ENCODE data around the gene ZBTB2. TPM values are rescaled to one million over a fixed set of nuclear protein-coding genes. Genes with fewer than 3 reads are reported as not detected.

ZBTB2 gene
- 8.4 and 11.6 TPM in 2 replicates for total RNA-seq (ENCODE audit: low replicate concordance)

- peaks cover 45% of the 10 kb centered on the region for H3K4me1 Mint-ChIP-seq
- H3K4me1 ChIP-seq, result peaks cover 24% of the 10 kb centered on the region
- peaks cover 50% of the 10 kb centered on the region for H4K20me1 ChIP-seq (ENCODE audit: low read depth)
- H3K27me3 ChIP-seq, result no peaks in the 10 kb centered on the region
- no peaks in the 10 kb centered on the region for H3K36me3 ChIP-seq
- peak; percentile 91 for DNase-seq (ENCODE audit: low spot score)
- H3K27ac Mint-ChIP-seq, result peak within 1 kb of the TSS; percentile 96
- peak within 1 kb of the TSS; percentile 99 for H3K4me3 ChIP-seq
- peaks cover 18% of the 10 kb centered on the region for H3K36me3 Mint-ChIP-seq
- peaks cover 51% of the 10 kb centered on the region for H3F3A ChIP-seq (ENCODE audit: low read depth)
- H3K9me3 ChIP-seq (ENCODE audit: low read depth), result no peaks in the 10 kb centered on the region
- H3K27me3 Mint-ChIP-seq (ENCODE audit: insufficient read depth, low read depth), result peaks cover 6% of the 10 kb centered on the region
- H3K4me3 Mint-ChIP-seq, result peak within 1 kb of the TSS; percentile 90
- peak within 1 kb of the TSS; percentile 99 for H3K27ac ChIP-seq
- H3K79me2 ChIP-seq (ENCODE audit: low read depth), result peaks cover 83% of the 10 kb centered on the region
- no peaks in the 10 kb centered on the region for H3K9me3 Mint-ChIP-seq
- H2AFZ ChIP-seq (replicated peaks), result no peak within 1 kb of the TSS
- H3K9ac ChIP-seq, result peak within 1 kb of the TSS; percentile 91
- peak within 1 kb of the TSS; percentile 99 for H3K4me2 ChIP-seq
- TF ChIP-seq EZH2 (IDR thresholded peaks at IDR 0.05) (no peak), CTCF (IDR thresholded peaks at IDR 0.05) (no peak), EZH2phosphoT487 (IDR thresholded peaks at IDR 0.05) (no peak)
Measured at GRCh38 chr6:151391471-151392413, at the start of gene ZBTB2. TSS of gene ZBTB2 (minus strand) at chr6:151391559. CDS start at chr6:151373637, 17,922 bp downstream.

- Histone ChIP-seq H3K9ac (peak overlapping the region; percentile 28), H3K27ac (no peak overlapping the region), H3K9me3 (ENCODE audit: low read depth) (no peaks in the 10 kb centered on the region), H2AFZ (replicated peaks) (no peak overlapping the region), H3K4me3 (no peak overlapping the region), H3K4me1 (no peaks in the 10 kb centered on the region), H3K36me3 (peaks cover 3% of the 10 kb centered on the region), H3K79me2 (ENCODE audit: low read depth) (peaks cover 99% of the 10 kb centered on the region), H3K27me3 (no peaks in the 10 kb centered on the region), H4K20me1 (ENCODE audit: low read depth) (peaks cover 16% of the 10 kb centered on the region), H3K4me2 (no peak overlapping the region), H3F3A (ENCODE audit: low read depth) (no peaks in the 10 kb centered on the region)
- no peaks in the 10 kb centered on the region for H3K9me3 Mint-ChIP-seq
- no peak for DNase-seq (ENCODE audit: low spot score)
- H3K27ac Mint-ChIP-seq, result no peak overlapping the region
- H3K36me3 Mint-ChIP-seq, result peaks cover 14% of the 10 kb centered on the region
- no peak overlapping the region for H3K4me3 Mint-ChIP-seq
- no peak for TF ChIP-seq EZH2phosphoT487 (IDR thresholded peaks at IDR 0.05)
- peak; percentile 20 for TF ChIP-seq CTCF (IDR thresholded peaks at IDR 0.05)
- no peak for TF ChIP-seq EZH2 (IDR thresholded peaks at IDR 0.05)
- H3K4me1 Mint-ChIP-seq, result no peaks in the 10 kb centered on the region
- no peaks in the 10 kb centered on the region for H3K27me3 Mint-ChIP-seq (ENCODE audit: insufficient read depth, low read depth)
Measured at GRCh38 chr6:151440930-151441329, 49.6 kb upstream of the ZBTB2 start.

GRCh38 chr6:151440498-151440897, 49.1 kb upstream of the ZBTB2 start:
- no peaks in the 10 kb centered on the region for H3K9me3 Mint-ChIP-seq
- H3K4me1 Mint-ChIP-seq, result no peaks in the 10 kb centered on the region
- Histone ChIP-seq H2AFZ (replicated peaks) (no peak overlapping the region), H3K9me3 (ENCODE audit: low read depth) (no peaks in the 10 kb centered on the region), H4K20me1 (ENCODE audit: low read depth) (peaks cover 16% of the 10 kb centered on the region), H3K9ac (no peak overlapping the region), H3K4me2 (no peak overlapping the region), H3K36me3 (peaks cover 3% of the 10 kb centered on the region), H3K4me1 (no peaks in the 10 kb centered on the region), H3K27me3 (no peaks in the 10 kb centered on the region), H3F3A (ENCODE audit: low read depth) (no peaks in the 10 kb centered on the region), H3K4me3 (no peak overlapping the region), H3K27ac (no peak overlapping the region), H3K79me2 (ENCODE audit: low read depth) (peaks cover 96% of the 10 kb centered on the region)
- H3K36me3 Mint-ChIP-seq, result peaks cover 14% of the 10 kb centered on the region
- H3K4me3 Mint-ChIP-seq, result no peak overlapping the region
- H3K27me3 Mint-ChIP-seq (ENCODE audit: insufficient read depth, low read depth), result no peaks in the 10 kb centered on the region
- no peak overlapping the region for H3K27ac Mint-ChIP-seq
- TF ChIP-seq EZH2phosphoT487 (IDR thresholded peaks at IDR 0.05) (no peak), EZH2 (IDR thresholded peaks at IDR 0.05) (no peak), CTCF (IDR thresholded peaks at IDR 0.05) (no peak)
- no peak for DNase-seq (ENCODE audit: low spot score)

Measured in neural progenitor cell (in vitro differentiated cells).